Measurements from ENCODE around the gene KCNE2.

DNA sequence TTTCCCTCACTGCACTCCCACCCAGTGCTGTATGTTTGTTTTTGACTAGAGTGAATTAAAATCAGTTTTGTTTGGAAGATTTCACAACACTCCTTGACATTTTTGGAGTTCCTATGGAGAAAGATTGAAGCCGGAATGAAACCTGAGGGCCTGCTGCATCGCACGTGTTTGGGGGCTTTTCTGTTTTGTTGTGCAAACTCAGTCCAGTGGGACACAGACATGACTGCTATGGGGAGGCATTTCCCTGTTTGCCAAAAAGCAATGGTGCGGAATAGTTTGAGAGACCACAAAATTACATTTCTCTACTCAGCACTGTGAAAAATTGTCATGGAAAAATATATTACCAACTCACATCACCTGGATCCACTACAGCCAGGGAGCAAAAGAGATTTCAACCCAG, 43.8 kb upstream of the KCNE2 start:
- TF ChIP-seq, protein P1, sequence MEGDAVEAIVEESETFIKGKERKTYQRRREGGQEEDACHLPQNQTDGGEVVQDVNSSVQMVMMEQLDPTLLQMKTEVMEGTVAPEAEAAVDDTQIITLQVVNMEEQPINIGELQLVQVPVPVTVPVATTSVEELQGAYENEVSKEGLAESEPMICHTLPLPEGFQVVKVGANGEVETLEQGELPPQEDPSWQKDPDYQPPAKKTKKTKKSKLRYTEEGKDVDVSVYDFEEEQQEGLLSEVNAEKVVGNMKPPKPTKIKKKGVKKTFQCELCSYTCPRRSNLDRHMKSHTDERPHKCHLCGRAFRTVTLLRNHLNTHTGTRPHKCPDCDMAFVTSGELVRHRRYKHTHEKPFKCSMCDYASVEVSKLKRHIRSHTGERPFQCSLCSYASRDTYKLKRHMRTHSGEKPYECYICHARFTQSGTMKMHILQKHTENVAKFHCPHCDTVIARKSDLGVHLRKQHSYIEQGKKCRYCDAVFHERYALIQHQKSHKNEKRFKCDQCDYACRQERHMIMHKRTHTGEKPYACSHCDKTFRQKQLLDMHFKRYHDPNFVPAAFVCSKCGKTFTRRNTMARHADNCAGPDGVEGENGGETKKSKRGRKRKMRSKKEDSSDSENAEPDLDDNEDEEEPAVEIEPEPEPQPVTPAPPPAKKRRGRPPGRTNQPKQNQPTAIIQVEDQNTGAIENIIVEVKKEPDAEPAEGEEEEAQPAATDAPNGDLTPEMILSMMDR (IDR thresholded peaks at IDR 0.05; ENCODE audit: poor library complexity) = no peak
- TF ChIP-seq EZH2 (IDR thresholded peaks at IDR 0.05; ENCODE audit: borderline replicate concordance) = no peak
